Measurements from ENCODE around the gene PYM1. TPM values are rescaled to one million over a fixed set of nuclear protein-coding genes. Genes with fewer than 3 reads are reported as not detected.

PYM1 gene
- total RNA-seq, 1 donor from 2014 or later: 18.2 TPM

Other genes with a start within 250 kb of the PYM1 start
- gene ITGA7, start 220.0 kb downstream of the PYM1 start, total RNA-seq: 5.1 and 5.7 TPM in 2 replicates
- 99.4 and 103 TPM in 2 replicates for gene BLOC1S1, start 211.8 kb downstream of the PYM1 start, total RNA-seq
- gene RDH5, start 207.5 kb downstream of the PYM1 start, total RNA-seq: 4.1 and 5.9 TPM in 2 replicates
- 1,511 and 1,600 TPM in 2 replicates for gene CD63, start 198.9 kb downstream of the PYM1 start, total RNA-seq
- 11.6 and 14.0 TPM in 2 replicates for gene GDF11, start 184.8 kb downstream of the PYM1 start, total RNA-seq
- gene SARNP, start 110.2 kb downstream of the PYM1 start, total RNA-seq: 55.6 and 56.1 TPM in 2 replicates
- 26.0 TPM in 2 replicates for gene ORMDL2, start 109.9 kb downstream of the PYM1 start, total RNA-seq
- 44.3 and 46.8 TPM in 2 replicates for gene DNAJC14, start 98.3 kb downstream of the PYM1 start, total RNA-seq
- 14.3 and 15.1 TPM in 2 replicates for gene MMP19, start 85.0 kb downstream of the PYM1 start, total RNA-seq
- gene DGKA, start 3.3 kb upstream of the PYM1 start, total RNA-seq: 63.0 and 70.1 TPM in 2 replicates
- 1.0 and 1.4 TPM in 2 replicates for gene PMEL, start 38.1 kb upstream of the PYM1 start, total RNA-seq
- 27.3 and 29.6 TPM in 2 replicates for gene CDK2, start 38.9 kb upstream of the PYM1 start, total RNA-seq
- 126 and 134 TPM in 2 replicates for gene RAB5B, start 46.2 kb upstream of the PYM1 start, total RNA-seq
- gene SUOX, start 69.4 kb upstream of the PYM1 start, total RNA-seq: 16.2 and 19.4 TPM in 2 replicates
- gene IKZF4, start 93.1 kb upstream of the PYM1 start, total RNA-seq: 8.2 and 10.6 TPM in 2 replicates
- gene RPS26, start 114.0 kb upstream of the PYM1 start, total RNA-seq: 25.0 and 25.3 TPM in 2 replicates
- 0.97 and 1.2 TPM in 2 replicates for gene ERBB3, start 152.3 kb upstream of the PYM1 start, total RNA-seq
- gene PA2G4, start 176.7 kb upstream of the PYM1 start, total RNA-seq: 85.9 and 87.9 TPM in 2 replicates
- 3,386 and 3,580 TPM in 2 replicates for gene RPL41, start 188.7 kb upstream of the PYM1 start, total RNA-seq
- 10.5 and 11.8 TPM in 2 replicates for gene ZC3H10, start 190.4 kb upstream of the PYM1 start, total RNA-seq
- 127 and 142 TPM in 2 replicates for gene ESYT1, start 200.4 kb upstream of the PYM1 start, total RNA-seq
- gene MYL6B, start 224.7 kb upstream of the PYM1 start, total RNA-seq: 123 and 139 TPM in 2 replicates
- gene MYL6, start 230.5 kb upstream of the PYM1 start, total RNA-seq: 1,490 and 1,549 TPM in 2 replicates